Endothelial cell of umbilical vein (primary cell): ENCODE measurements around the gene GBP6.

Experiments used
- POLR2A ChIP-seq: IDR thresholded peaks from 2 replicates; pipeline ENCODE4 v1.6.1; 2012; ENCODE audit warnings: low read depth, mild to moderate bottlenecking, control low read depth, low read length
- POLR2AphosphoS5 ChIP-seq: IDR thresholded peaks from 2 replicates; pipeline ENCODE4 v1.6.1; 2012; ENCODE audit warnings: low read depth, mild to moderate bottlenecking, control low read depth, low read length, moderate library complexity; ENCODE audit not compliant: insufficient read depth
- TF ChIP-seq, protein P1 (sequence below): IDR thresholded peaks from 2 replicates; pipeline ENCODE4 v1.6.1; 2011; ENCODE audit not compliant: insufficient read depth, insufficient read length
- TF ChIP-seq, protein P2 (sequence below), 2 donors: IDR thresholded peaks; 1 replicate in 1 of 2; 2 replicates in 1 of 2; pipeline ENCODE4 v1.5.1; 2011; ENCODE audit warnings: low read length in 2 of 2, mild to moderate bottlenecking in 2 of 2, moderate library complexity in 2 of 2, control low read depth in 1 of 2, inconsistent platforms in 1 of 2, low read depth in 1 of 2; ENCODE audit not compliant: insufficient read depth in 1 of 2; ENCODE audit errors: extremely low read depth in 1 of 2

DNA sequence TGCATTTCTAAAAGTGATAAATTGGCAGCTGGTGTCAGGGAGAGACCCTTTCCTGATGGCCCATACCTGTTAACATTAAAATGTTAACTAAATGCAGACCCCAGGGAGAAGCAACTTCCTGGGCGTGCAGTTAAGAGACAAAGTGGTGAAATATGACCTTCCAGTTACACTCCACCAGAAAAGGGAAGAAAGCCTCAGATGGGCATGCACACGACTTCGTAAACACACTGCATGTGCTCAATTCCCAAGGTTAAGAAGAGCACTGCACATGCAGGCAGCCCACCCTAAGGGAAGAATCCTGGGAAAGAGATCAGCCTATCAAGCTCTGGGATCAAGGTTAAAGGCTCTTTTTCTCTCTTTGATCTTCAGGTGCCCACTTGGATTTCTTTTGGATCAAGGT lies 9.7 kb upstream of the GBP6 start:
- TF ChIP-seq POLR2A (no peak), POLR2AphosphoS5 (no peak)
- TF ChIP-seq, protein P1, sequence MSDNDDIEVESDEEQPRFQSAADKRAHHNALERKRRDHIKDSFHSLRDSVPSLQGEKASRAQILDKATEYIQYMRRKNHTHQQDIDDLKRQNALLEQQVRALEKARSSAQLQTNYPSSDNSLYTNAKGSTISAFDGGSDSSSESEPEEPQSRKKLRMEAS: no peak
- TF ChIP-seq, protein P2, sequence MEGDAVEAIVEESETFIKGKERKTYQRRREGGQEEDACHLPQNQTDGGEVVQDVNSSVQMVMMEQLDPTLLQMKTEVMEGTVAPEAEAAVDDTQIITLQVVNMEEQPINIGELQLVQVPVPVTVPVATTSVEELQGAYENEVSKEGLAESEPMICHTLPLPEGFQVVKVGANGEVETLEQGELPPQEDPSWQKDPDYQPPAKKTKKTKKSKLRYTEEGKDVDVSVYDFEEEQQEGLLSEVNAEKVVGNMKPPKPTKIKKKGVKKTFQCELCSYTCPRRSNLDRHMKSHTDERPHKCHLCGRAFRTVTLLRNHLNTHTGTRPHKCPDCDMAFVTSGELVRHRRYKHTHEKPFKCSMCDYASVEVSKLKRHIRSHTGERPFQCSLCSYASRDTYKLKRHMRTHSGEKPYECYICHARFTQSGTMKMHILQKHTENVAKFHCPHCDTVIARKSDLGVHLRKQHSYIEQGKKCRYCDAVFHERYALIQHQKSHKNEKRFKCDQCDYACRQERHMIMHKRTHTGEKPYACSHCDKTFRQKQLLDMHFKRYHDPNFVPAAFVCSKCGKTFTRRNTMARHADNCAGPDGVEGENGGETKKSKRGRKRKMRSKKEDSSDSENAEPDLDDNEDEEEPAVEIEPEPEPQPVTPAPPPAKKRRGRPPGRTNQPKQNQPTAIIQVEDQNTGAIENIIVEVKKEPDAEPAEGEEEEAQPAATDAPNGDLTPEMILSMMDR (IDR thresholded peaks at IDR 0.05; ENCODE audit: extremely low read depth in 1 of 2, insufficient read depth in 1 of 2, low read depth in 1 of 2, low read length in 2 of 2): no peak
